Astrocyte of the cerebellum (primary cell): ENCODE data around the gene DUSP15.

Source experiments
- DNase-seq: peaks from one replicate; pipeline ENCODE4 v3.0.0-alpha.2; 2011; ENCODE audit warnings: low read depth
- H3K4me3 ChIP-seq: 2 replicates; pipeline ENCODE4 v1.5.1; 2011; ENCODE audit warnings: mild to moderate bottlenecking, low read depth, low read length, moderate library complexity
- CTCF ChIP-seq: IDR thresholded peaks from 2 replicates; pipeline ENCODE4 v1.5.1; 2012; ENCODE audit warnings: low read length, low read depth, moderate library complexity, mild to moderate bottlenecking; ENCODE audit errors: missing control alignments
- in situ Hi-C: cut with HindIII; loops from 2 replicates; pipeline ENCODE4 v1.10.0; 2017; ENCODE audit warnings: low sequenced_read_pairs

The DUSP15 gene

GRCh38 chr20:31840906-31841816, 29.2 kb downstream of the DUSP15 start:
- no peak for DNase-seq
- in situ Hi-C loops, result loop anchor here (10.0 kb wide), 1 partner anchor 244 kb away; no protein-coding TSS in a partner anchor
- no peak for TF ChIP-seq CTCF
- no peak overlapping the region for H3K4me3 ChIP-seq

GRCh38 chr20:31839782-31840487, 30.4 kb downstream of the DUSP15 start:
- no peak for DNase-seq
- TF ChIP-seq CTCF, result no peak
- H3K4me3 ChIP-seq, result no peak overlapping the region
- in situ Hi-C loops, result loop anchor here (10.0 kb wide), 1 partner anchor 245 kb away; no protein-coding TSS in a partner anchor

- TF ChIP-seq CTCF, result no peak
- no peak overlapping the region for H3K4me3 ChIP-seq
- in situ Hi-C loops, result no loop called here
- no peak for DNase-seq
Observed at GRCh38 chr20:31838646-31839292, 31.6 kb downstream of the DUSP15 start.

GRCh38 chr20:31837896-31838397, 32.4 kb downstream of the DUSP15 start:
- no peak for DNase-seq
- in situ Hi-C loops, result no loop called here
- H3K4me3 ChIP-seq, result no peak overlapping the region
- no peak for TF ChIP-seq CTCF

- TF ChIP-seq CTCF, result no peak
- no peak for DNase-seq
- no peak overlapping the region for H3K4me3 ChIP-seq
- in situ Hi-C loops, result no loop called here
Observed at GRCh38 chr20:31836853-31837608, 33.3 kb downstream of the DUSP15 start.
